Loucy (cell line): Measurements from ENCODE around the gene MAK.

ENCODE experiments used
- CTCF ChIP-seq: fragments of 200-600 bp; sonication (generic); conservative IDR thresholded peaks from 2 replicates; pipeline ENCODE4 v1.5.1; 2014; ENCODE audit warnings: mild to moderate bottlenecking, antibody characterized with exemption, low read length
- EZH2phosphoT487 ChIP-seq: fragments of 200-600 bp; IDR thresholded peaks from 2 replicates; pipeline ENCODE4 v1.6.1; 2018; ENCODE audit warnings: antibody characterized with exemption, mild to moderate bottlenecking, moderate library complexity, borderline replicate concordance

GRCh38 chr6:10875026-10875425 lies 36.7 kb upstream of the MAK start:
- TF ChIP-seq CTCF = no peak
- no peak for TF ChIP-seq EZH2phosphoT487
